ENCODE data around the gene JPH3. TPM values are rescaled to one million over a fixed set of nuclear protein-coding genes. Genes with fewer than 3 reads are reported as not detected.

The JPH3 gene
- total and polyA plus RNA-seq, 10 donors: 0.03 TPM; not detected in 9

DNA sequence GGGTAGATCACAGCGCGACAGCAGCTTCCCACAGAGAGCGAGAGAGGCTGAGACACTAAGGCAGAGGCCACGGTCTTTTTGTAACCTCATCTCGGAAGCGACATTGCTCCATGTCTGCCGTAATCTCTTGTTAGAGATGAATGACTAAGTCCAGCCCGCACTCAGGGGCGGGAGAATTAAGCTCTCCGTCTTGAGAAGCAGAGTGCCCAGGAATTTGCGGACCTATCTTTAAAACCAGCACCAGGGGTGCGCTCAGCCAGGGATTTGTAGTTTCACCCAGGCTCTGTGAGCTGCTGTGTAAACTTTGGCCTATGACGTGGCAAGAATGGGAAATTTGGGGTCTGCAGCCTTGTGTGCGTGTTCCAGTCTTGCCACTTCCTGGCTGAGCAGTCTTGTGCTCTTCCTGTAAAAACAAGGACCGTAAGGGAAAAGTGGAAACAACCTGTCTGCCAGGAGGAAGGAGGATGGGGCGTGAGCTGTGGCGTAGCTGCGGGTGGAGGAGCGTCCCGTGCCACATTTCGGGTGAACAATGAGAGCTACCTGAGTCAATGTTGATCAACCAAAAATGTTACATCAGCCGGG lies 16.0 kb upstream of the JPH3 start:
- no peak overlapping the region for H3K27ac ChIP-seq

DNA sequence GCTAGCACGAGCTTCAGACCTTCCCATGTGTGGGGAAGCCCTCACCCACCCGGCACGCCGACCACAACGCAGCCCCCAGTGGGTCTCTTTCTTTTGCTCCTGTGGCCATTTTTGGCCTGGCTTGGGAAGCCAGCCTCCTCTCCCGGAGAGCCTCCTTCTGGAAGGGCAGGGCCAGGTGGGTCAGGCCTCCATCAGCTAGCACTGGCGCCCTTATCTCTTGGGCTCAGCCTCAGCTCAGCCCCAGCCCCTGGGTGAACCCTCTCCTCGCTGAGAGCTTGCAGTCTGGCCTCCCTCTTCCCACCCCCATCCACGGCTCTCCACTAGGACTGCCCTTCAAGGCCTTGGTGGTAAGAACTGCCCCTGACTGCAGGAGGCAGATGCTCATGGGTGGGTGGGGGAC lies 14.7 kb upstream of the JPH3 start:
- 85 to 89% (median 86%) methylated on average over 9 of the region's 9 CpGs for WGBS, 5 donors
- H3K4me3 ChIP-seq: no peak overlapping the region
- H3K27ac ChIP-seq: no peak overlapping the region
- no peaks in the 10 kb centered on the region for H3K36me3 ChIP-seq
- H3K27me3 ChIP-seq (replicated peaks in 1 of 7): peaks cover 0 to 94% (median 9%) of the 10 kb centered on the region in 7 donors
- TF ChIP-seq POLR2AphosphoS5 (IDR thresholded peaks at IDR 0.05) (no peak), POLR2A (IDR thresholded peaks at IDR 0.05) (no peak)
- TF ChIP-seq, protein P1, sequence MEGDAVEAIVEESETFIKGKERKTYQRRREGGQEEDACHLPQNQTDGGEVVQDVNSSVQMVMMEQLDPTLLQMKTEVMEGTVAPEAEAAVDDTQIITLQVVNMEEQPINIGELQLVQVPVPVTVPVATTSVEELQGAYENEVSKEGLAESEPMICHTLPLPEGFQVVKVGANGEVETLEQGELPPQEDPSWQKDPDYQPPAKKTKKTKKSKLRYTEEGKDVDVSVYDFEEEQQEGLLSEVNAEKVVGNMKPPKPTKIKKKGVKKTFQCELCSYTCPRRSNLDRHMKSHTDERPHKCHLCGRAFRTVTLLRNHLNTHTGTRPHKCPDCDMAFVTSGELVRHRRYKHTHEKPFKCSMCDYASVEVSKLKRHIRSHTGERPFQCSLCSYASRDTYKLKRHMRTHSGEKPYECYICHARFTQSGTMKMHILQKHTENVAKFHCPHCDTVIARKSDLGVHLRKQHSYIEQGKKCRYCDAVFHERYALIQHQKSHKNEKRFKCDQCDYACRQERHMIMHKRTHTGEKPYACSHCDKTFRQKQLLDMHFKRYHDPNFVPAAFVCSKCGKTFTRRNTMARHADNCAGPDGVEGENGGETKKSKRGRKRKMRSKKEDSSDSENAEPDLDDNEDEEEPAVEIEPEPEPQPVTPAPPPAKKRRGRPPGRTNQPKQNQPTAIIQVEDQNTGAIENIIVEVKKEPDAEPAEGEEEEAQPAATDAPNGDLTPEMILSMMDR (IDR thresholded peaks at IDR 0.05 in 8 of 11, conservative IDR thresholded peaks at IDR 0.05 in 3 of 11): no peak
- peaks cover 0 to 11% (median 4%) of the 10 kb centered on the region in 6 donors for H3K4me1 ChIP-seq
- intact Hi-C loops (cut with DNase I; ENCODE audit: low total_unique reads): loop anchor here (10.0 kb wide), 1 partner anchor 177 kb away; the partner anchor contains the start of gene KLHDC4
- DNase-seq: no peak
- H3K9me3 ChIP-seq: no peaks in the 10 kb centered on the region

More for the DNA sequence above, 16.0 kb upstream of the JPH3 start:
- peaks cover 0 to 25% (median 13%) of the 10 kb centered on the region in 6 donors for H3K4me1 ChIP-seq
- H3K9me3 ChIP-seq: no peaks in the 10 kb centered on the region
- no peak overlapping the region for H3K4me3 ChIP-seq
- 65 to 78% (median 70%) methylated on average over 22 of the region's 22 CpGs for WGBS, 5 donors
- H3K27me3 ChIP-seq (replicated peaks in 1 of 7): peaks cover 0 to 95% (median 9%) of the 10 kb centered on the region in 7 donors
- no peak for DNase-seq
- intact Hi-C loops (cut with DNase I; ENCODE audit: low total_unique reads): loop anchor here (10.0 kb wide), 1 partner anchor 179 kb away; the partner anchor contains the start of gene KLHDC4
- no peaks in the 10 kb centered on the region for H3K36me3 ChIP-seq
- TF ChIP-seq POLR2A (IDR thresholded peaks at IDR 0.05) (no peak), POLR2AphosphoS5 (IDR thresholded peaks at IDR 0.05) (no peak)
- TF ChIP-seq, protein P1 (IDR thresholded peaks at IDR 0.05 in 8 of 11, conservative IDR thresholded peaks at IDR 0.05 in 3 of 11): no peak

DNA sequence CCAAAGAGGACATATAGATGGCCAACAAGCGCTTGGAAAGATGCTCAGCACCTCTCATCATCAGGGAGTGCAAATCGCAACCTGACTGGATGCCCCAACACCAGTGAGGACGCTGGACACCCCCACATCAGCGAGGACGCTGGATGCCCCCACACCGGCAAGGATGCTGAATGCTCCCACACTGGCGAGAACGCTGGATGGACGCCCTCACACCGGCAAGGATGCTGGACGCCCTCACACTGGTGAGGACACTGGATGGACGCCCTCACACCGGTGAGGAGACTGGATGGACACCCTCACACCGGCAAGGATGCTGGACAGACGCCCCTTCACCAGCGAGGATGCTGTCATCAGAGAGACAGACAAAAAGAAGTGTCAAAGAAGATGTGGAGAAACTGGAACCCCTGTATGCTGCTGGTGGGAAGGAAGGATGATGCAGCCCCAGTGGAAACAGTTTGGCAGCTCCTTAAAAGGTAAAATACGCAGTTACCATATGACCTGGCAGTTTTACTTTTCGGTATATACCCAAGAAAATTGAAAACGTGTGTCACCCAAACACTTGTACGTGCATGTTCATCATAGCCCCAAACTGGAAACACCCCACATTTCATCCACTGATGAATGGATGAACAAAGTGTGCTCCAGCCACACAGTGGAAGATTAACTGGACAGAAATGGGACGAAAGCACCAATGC lies 10.1 kb upstream of the JPH3 start:
- no peak overlapping the region for H3K4me3 ChIP-seq
- no peak for DNase-seq
- no peak for TF ChIP-seq POLR2A (IDR thresholded peaks at IDR 0.05)
- H3K9me3 ChIP-seq: no peaks in the 10 kb centered on the region
- no peaks in the 10 kb centered on the region for H3K36me3 ChIP-seq
- H3K4me1 ChIP-seq: peaks cover 0 to 5% (median 2%) of the 10 kb centered on the region in 6 donors
- H3K27me3 ChIP-seq (replicated peaks in 1 of 7): peaks cover 0 to 88% (median 6%) of the 10 kb centered on the region in 7 donors
- intact Hi-C loops (cut with DNase I; ENCODE audit: low total_unique reads): no loop called here
- 77 to 85% (median 83%) methylated on average over 21 of the region's 21 CpGs for WGBS, 5 donors
- H3K27ac ChIP-seq: no peak overlapping the region

DNA sequence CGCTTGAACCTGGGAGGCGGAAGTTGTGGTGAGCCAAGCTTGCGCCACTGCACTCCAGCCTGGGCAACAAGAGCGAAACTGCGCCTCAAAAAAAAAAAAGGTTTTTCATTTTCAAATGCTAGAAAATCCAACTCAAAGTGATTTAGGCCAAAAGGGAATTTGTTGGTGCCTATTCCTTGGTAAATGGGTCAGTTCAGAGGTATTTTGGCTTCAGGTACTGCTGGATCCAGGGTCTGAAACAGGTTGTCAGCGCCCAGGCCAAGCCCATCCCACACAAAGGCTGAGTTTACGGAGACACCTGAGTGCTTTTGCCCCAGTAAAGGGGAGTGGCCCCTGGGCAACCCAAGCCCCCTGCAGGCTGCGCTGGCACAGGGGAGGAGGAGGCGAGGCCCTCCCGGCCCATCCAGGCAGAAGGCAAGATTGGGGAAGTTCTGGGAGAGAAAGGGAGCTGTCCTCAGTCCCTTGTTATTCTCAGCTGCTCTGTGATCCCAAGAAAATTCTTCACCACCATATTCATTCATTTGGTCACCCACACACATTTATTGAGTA lies 8.5 kb upstream of the JPH3 start:
- Histone ChIP-seq H3K4me1 (peaks cover 0 to 3% (median under 1%) of the 10 kb centered on the region in 6 donors), H3K36me3 (no peaks in the 10 kb centered on the region), H3K27me3 (replicated peaks in 1 of 7) (peaks cover 0 to 80% (median 5%) of the 10 kb centered on the region in 7 donors), H3K27ac (no peak overlapping the region), H3K4me3 (no peak overlapping the region), H3K9me3 (peaks cover 0 to 2% (median 0%) of the 10 kb centered on the region in 8 donors)
- no peak for TF ChIP-seq POLR2AphosphoS5 (IDR thresholded peaks at IDR 0.05)
- TF ChIP-seq POLR2A (IDR thresholded peaks at IDR 0.05): no peak
- TF ChIP-seq, protein P1 (IDR thresholded peaks at IDR 0.05 in 8 of 11, conservative IDR thresholded peaks at IDR 0.05 in 3 of 11): no peak
- WGBS, 5 donors: 85 to 93% (median 88%) methylated on average over 7 to 10 of the region's 10 CpGs
- no peak for DNase-seq
- intact Hi-C loops (cut with DNase I; ENCODE audit: low total_unique reads): no loop called here
